Measurements from ENCODE around the gene RBPMS2.

DNA sequence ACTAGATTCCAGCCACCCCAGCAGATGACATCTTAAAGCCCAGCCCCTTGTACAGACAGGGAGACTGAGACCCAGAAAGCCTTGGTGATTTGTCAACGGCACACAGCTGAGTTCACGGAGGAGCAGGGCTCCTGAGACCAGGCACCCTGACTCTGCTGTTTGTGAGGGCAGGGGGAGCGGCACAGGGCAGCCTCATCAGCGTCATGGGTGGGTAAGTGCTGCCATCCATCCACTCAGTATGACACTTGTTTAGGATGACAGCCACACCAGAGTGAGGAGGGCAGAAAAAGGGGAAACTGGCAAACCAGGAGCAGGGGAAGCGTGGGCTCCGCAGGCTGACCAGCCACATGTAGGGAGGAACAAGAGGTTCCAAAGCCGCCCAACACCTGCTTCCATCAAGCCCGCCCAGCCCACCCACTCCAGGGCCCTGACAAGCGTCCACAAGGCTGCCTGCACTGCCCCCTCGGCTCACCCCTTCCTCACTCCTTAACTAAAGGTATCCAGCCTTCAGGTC lies 19.9 kb downstream of the RBPMS2 start:
- TF ChIP-seq EZH2 (IDR thresholded peaks at IDR 0.05; ENCODE audit: borderline replicate concordance, low read length) = no peak
- TF ChIP-seq, protein P1, sequence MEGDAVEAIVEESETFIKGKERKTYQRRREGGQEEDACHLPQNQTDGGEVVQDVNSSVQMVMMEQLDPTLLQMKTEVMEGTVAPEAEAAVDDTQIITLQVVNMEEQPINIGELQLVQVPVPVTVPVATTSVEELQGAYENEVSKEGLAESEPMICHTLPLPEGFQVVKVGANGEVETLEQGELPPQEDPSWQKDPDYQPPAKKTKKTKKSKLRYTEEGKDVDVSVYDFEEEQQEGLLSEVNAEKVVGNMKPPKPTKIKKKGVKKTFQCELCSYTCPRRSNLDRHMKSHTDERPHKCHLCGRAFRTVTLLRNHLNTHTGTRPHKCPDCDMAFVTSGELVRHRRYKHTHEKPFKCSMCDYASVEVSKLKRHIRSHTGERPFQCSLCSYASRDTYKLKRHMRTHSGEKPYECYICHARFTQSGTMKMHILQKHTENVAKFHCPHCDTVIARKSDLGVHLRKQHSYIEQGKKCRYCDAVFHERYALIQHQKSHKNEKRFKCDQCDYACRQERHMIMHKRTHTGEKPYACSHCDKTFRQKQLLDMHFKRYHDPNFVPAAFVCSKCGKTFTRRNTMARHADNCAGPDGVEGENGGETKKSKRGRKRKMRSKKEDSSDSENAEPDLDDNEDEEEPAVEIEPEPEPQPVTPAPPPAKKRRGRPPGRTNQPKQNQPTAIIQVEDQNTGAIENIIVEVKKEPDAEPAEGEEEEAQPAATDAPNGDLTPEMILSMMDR (conservative IDR thresholded peaks at IDR 0.05 in 1 of 2, IDR thresholded peaks at IDR 0.05 in 1 of 2; ENCODE audit: extremely low read depth in 1 of 2, insufficient read depth in 1 of 2, low read depth in 1 of 2, low read length in 2 of 2) = no peak
